ENCODE data around the gene GTPBP6. TPM values are rescaled to one million over a fixed set of nuclear protein-coding genes. Genes with fewer than 3 reads are reported as not detected.
A peak's percentile ranks its signal among the peaks of the same experiment; 100 is the strongest.

Gene GTPBP6
- total RNA-seq, 1 donor = 34.4 TPM

- no peak overlapping the region for H3K27ac ChIP-seq (ENCODE audit: low read depth, low read length)
- H4K20me1 ChIP-seq (ENCODE audit: insufficient read depth, low read length) = no peaks in the 10 kb centered on the region
- DNase-seq (ENCODE audit: insufficient read length, low spot score, missing footprints) = peak; percentile 91
- peak overlapping the region; percentile 77 for H2AFZ ChIP-seq (ENCODE audit: low read length)
- H3K36me3 ChIP-seq (ENCODE audit: insufficient read depth, low read length) = no peaks in the 10 kb centered on the region
- H3K4me3 ChIP-seq (ENCODE audit: insufficient read depth, low read length) = peak overlapping the region; percentile 46
- no peak for TF ChIP-seq CTCF (IDR thresholded peaks at IDR 0.05; ENCODE audit: extremely low read depth, low read depth, low read length)
- H3K9me3 ChIP-seq (ENCODE audit: low read depth, low read length) = no peaks in the 10 kb centered on the region
- no peaks in the 10 kb centered on the region for H3K27me3 ChIP-seq (ENCODE audit: insufficient read depth, low read length)
- peaks cover 10% of the 10 kb centered on the region for H3K4me1 ChIP-seq (ENCODE audit: insufficient read depth, low read length)
- H3K79me2 ChIP-seq (ENCODE audit: insufficient read depth, low read length) = no peaks in the 10 kb centered on the region
- peak overlapping the region; percentile 67 for H3K4me2 ChIP-seq (ENCODE audit: insufficient read depth, low read length)
Observed at GRCh38 chrX:261167-261918, 57.3 kb downstream of the GTPBP6 start.

GRCh38 chrX:259692-260355 lies 58.8 kb downstream of the GTPBP6 start:
- Histone ChIP-seq H3K36me3 (ENCODE audit: insufficient read depth, low read length) (no peaks in the 10 kb centered on the region), H2AFZ (ENCODE audit: low read length) (no peak overlapping the region), H3K79me2 (ENCODE audit: insufficient read depth, low read length) (no peaks in the 10 kb centered on the region), H4K20me1 (ENCODE audit: insufficient read depth, low read length) (no peaks in the 10 kb centered on the region), H3K9me3 (ENCODE audit: low read depth, low read length) (no peaks in the 10 kb centered on the region), H3K4me1 (ENCODE audit: insufficient read depth, low read length) (peaks cover 10% of the 10 kb centered on the region), H3K4me3 (ENCODE audit: insufficient read depth, low read length) (no peak overlapping the region), H3K27me3 (ENCODE audit: insufficient read depth, low read length) (no peaks in the 10 kb centered on the region), H3K27ac (ENCODE audit: low read depth, low read length) (no peak overlapping the region), H3K4me2 (ENCODE audit: insufficient read depth, low read length) (no peak overlapping the region)
- no peak for TF ChIP-seq CTCF (IDR thresholded peaks at IDR 0.05; ENCODE audit: extremely low read depth, low read depth, low read length)
- DNase-seq (ENCODE audit: insufficient read length, low spot score, missing footprints) = peak; percentile 63

- H3K9me3 ChIP-seq (ENCODE audit: low read depth, low read length) = no peaks in the 10 kb centered on the region
- DNase-seq (ENCODE audit: insufficient read length, low spot score, missing footprints) = peak; percentile 73
- H4K20me1 ChIP-seq (ENCODE audit: insufficient read depth, low read length) = no peaks in the 10 kb centered on the region
- no peaks in the 10 kb centered on the region for H3K79me2 ChIP-seq (ENCODE audit: insufficient read depth, low read length)
- TF ChIP-seq CTCF (IDR thresholded peaks at IDR 0.05; ENCODE audit: extremely low read depth, low read depth, low read length) = no peak
- H3K4me2 ChIP-seq (ENCODE audit: insufficient read depth, low read length) = no peak overlapping the region
- H3K27me3 ChIP-seq (ENCODE audit: insufficient read depth, low read length) = no peaks in the 10 kb centered on the region
- peaks cover 10% of the 10 kb centered on the region for H3K4me1 ChIP-seq (ENCODE audit: insufficient read depth, low read length)
- no peak overlapping the region for H3K4me3 ChIP-seq (ENCODE audit: insufficient read depth, low read length)
- no peak overlapping the region for H3K27ac ChIP-seq (ENCODE audit: low read depth, low read length)
- H3K36me3 ChIP-seq (ENCODE audit: insufficient read depth, low read length) = no peaks in the 10 kb centered on the region
- H2AFZ ChIP-seq (ENCODE audit: low read length) = no peak overlapping the region
Observed at GRCh38 chrX:258291-259040, 60.1 kb downstream of the GTPBP6 start.

Measured in osteoblast (primary cell).